HG03575 (cell line): Measurements from ENCODE around the gene PSMA1.
"Not testable (repeated sequence)": the region's sequence is repeated elsewhere in the genome, so short reads cannot be mapped to it uniquely, and the experiment has no call there.

ENCODE experiments used
- ATAC-seq: cut with Tn5 transposase; IDR thresholded peaks from one replicate; pipeline ENCODE4 v1.9.1; 2021; ENCODE audit not compliant: unreplicated experiment, insufficient number of reproducible peaks, low FRiP score; ENCODE audit errors: extremely low read depth

Gene PSMA1

GRCh38 chr11:14519917-14520746 lies at the start of gene PSMA1:
Gene PSMA1, minus strand, starts transcription at chr11:14520386. Its CDS starts 87 bp downstream, at chr11:14520299.
- peak; percentile 94 for ATAC-seq

GRCh38 chr11:14569516-14569915 lies 49.3 kb upstream of the PSMA1 start:
- not testable (repeated sequence) for ATAC-seq

GRCh38 chr11:14567064-14567651 lies 47.0 kb upstream of the PSMA1 start:
- no peak for ATAC-seq

GRCh38 chr11:14566331-14567063 lies 46.3 kb upstream of the PSMA1 start:
- no peak for ATAC-seq

- no peak for ATAC-seq
These were observed 45.7 kb upstream of the PSMA1 start for GRCh38 chr11:14565845-14566244.

GRCh38 chr11:14555818-14556217 lies 35.6 kb upstream of the PSMA1 start:
- ATAC-seq: no peak

GRCh38 chr11:14554959-14555358 lies 34.8 kb upstream of the PSMA1 start:
- no peak for ATAC-seq

- no peak for ATAC-seq
These were observed 31.9 kb upstream of the PSMA1 start for GRCh38 chr11:14552089-14552488.

GRCh38 chr11:14551380-14551779 lies 31.2 kb upstream of the PSMA1 start:
- ATAC-seq: no peak

- no peak for ATAC-seq
These were observed 29.7 kb upstream of the PSMA1 start for GRCh38 chr11:14549891-14550290.

GRCh38 chr11:14547440-14547839 lies 27.3 kb upstream of the PSMA1 start:
- no peak for ATAC-seq

- no peak for ATAC-seq
These were observed 26.5 kb upstream of the PSMA1 start for GRCh38 chr11:14546672-14547071.

- ATAC-seq: peak; percentile 56
These were observed 24.4 kb upstream of the PSMA1 start for GRCh38 chr11:14544611-14545010.

- ATAC-seq: no peak
These were observed 23.1 kb upstream of the PSMA1 start for GRCh38 chr11:14543260-14543659.

- ATAC-seq: no peak
These were observed 22.1 kb upstream of the PSMA1 start for GRCh38 chr11:14542324-14542723.

- no peak for ATAC-seq
These were observed 21.2 kb upstream of the PSMA1 start for GRCh38 chr11:14541192-14541947.

GRCh38 chr11:14539982-14540421 lies 19.8 kb upstream of the PSMA1 start:
- no peak for ATAC-seq

- ATAC-seq: no peak
These were observed 18.9 kb upstream of the PSMA1 start for GRCh38 chr11:14538926-14539554.
